Colonic mucosa (tissue), 4 donors: ENCODE results near the gene FAM167B. TPM values are rescaled to one million over a fixed set of nuclear protein-coding genes. Genes with fewer than 3 reads are reported as not detected.
A peak's percentile ranks its signal among the peaks of the same experiment; 100 is the strongest.

Experiments used
- DNase-seq: peaks from one replicate; pipeline ENCODE4 v3.0.0-alpha.2; 2020
- H3K27ac ChIP-seq: fragments of 200-600 bp; one replicate; pipeline ENCODE4 v1.8.0; 2021
- H3K27me3 ChIP-seq: fragments of 200-600 bp; one replicate; pipeline ENCODE4 v1.8.0; 2021
- H3K36me3 ChIP-seq: fragments of 200-600 bp; one replicate; pipeline ENCODE4 v1.8.0; 2021
- H3K4me1 ChIP-seq: fragments of 200-600 bp; one replicate; pipeline ENCODE4 v1.8.0; 2021; ENCODE audit warnings: mild to moderate bottlenecking
- H3K4me3 ChIP-seq: fragments of 200-600 bp; one replicate; pipeline ENCODE4 v1.8.0; 2021
- H3K9ac ChIP-seq, 2 donors: one replicate each; pipeline ENCODE4 v1.7.0; 2013; ENCODE audit warnings: control low read depth in 2 of 2, low read depth in 2 of 2, low read length in 2 of 2
- H3K9me3 ChIP-seq: fragments of 200-600 bp; one replicate; pipeline ENCODE4 v1.8.0; 2021
- CTCF ChIP-seq: fragments of 200-600 bp; IDR thresholded peaks from one replicate; pipeline ENCODE4 v1.8.0; 2022; ENCODE audit warnings: antibody characterized with exemption, mild to moderate bottlenecking
- intact Hi-C: fragments of 100-400 bp; cut with DNase I; formaldehyde crosslinking; loops from one replicate; pipeline ENCODE4 v1.14.1; 2022
- total RNA-seq, 2 donors: library from RNA; stranded (reverse); fragmentation: NEBNext Ultra II Directional in 1 of 2; extraction: Animal tissue kit (Norgen Biotek cat#: 25700) in 1 of 2; gene quantifications; one replicate each; pipeline ENCODE4 v1.2.1, GENCODE V29; 2021
- donor health status: healthy.
- donor health status: DM: no; HTN: no; CAD: no.
- donor health status: DM: no; HTN: no; CAD: no.

Gene FAM167B
- total RNA-seq, 2 donors from 2014 or later, result 4.2 to 5.5 TPM

GRCh38 chr1:32200226-32201010 lies 46.6 kb upstream of the FAM167B start, which contains the start of gene CCDC28B:
CCDC28B (plus strand) TSS chr1:32200595; CDS start chr1:32201936, 1,341 bp downstream.
- Histone ChIP-seq H3K36me3 (peaks cover 10% of the 10 kb centered on the region), H3K9ac (peak within 1 kb of the TSS; percentile 65 to 67), H3K27me3 (no peaks in the 10 kb centered on the region), H3K4me3 (peak within 1 kb of the TSS; percentile 60), H3K9me3 (no peaks in the 10 kb centered on the region), H3K27ac (peak within 1 kb of the TSS; percentile 69), H3K4me1 (peaks cover 3% of the 10 kb centered on the region)
- TF ChIP-seq CTCF, result no peak
- intact Hi-C loops, result no loop called here
- DNase-seq, result peak; percentile 64

- Histone ChIP-seq H3K9ac (peak overlapping the region; percentile 65 to 67), H3K27ac (peak overlapping the region; percentile 69), H3K27me3 (no peaks in the 10 kb centered on the region), H3K4me1 (peaks cover 3% of the 10 kb centered on the region), H3K36me3 (peaks cover 4% of the 10 kb centered on the region), H3K4me3 (peak overlapping the region; percentile 60), H3K9me3 (no peaks in the 10 kb centered on the region)
- intact Hi-C loops, result no loop called here
- no peak for TF ChIP-seq CTCF
- DNase-seq, result peak; percentile 80
Measured at GRCh38 chr1:32201011-32201855, 45.8 kb upstream of the FAM167B start.

- Histone ChIP-seq H3K27ac (no peak overlapping the region), H3K4me3 (peak overlapping the region; percentile 72)
- intact Hi-C loops, result no loop called here
Measured at GRCh38 chr1:32204943-32205361, 42.1 kb upstream of the FAM167B start.

GRCh38 chr1:32205401-32206370 lies 41.3 kb upstream of the FAM167B start, which contains the start of gene IQCC:
IQCC (plus strand) TSS chr1:32205671; CDS start chr1:32205682, 11 bp downstream.
- Histone ChIP-seq H3K9me3 (no peaks in the 10 kb centered on the region), H3K4me3 (peak within 1 kb of the TSS; percentile 72), H3K4me1 (peaks cover 14% of the 10 kb centered on the region), H3K27me3 (no peaks in the 10 kb centered on the region), H3K9ac (peak within 1 kb of the TSS; percentile 88 to 98), H3K27ac (no peak within 1 kb of the TSS), H3K36me3 (no peaks in the 10 kb centered on the region)
- intact Hi-C loops, result no loop called here
- TF ChIP-seq CTCF, result no peak
- peak; percentile 91 for DNase-seq

More at GRCh38 chr1:32204943-32205361, 42.1 kb upstream of the FAM167B start:
- no peak for TF ChIP-seq CTCF
- Histone ChIP-seq H3K9me3 (no peaks in the 10 kb centered on the region), H3K4me1 (peaks cover 14% of the 10 kb centered on the region), H3K27me3 (no peaks in the 10 kb centered on the region), H3K9ac (peak overlapping the region; percentile 88 to 98), H3K36me3 (no peaks in the 10 kb centered on the region)
- DNase-seq, result peak; percentile 46
